ENCODE results near the gene NCCRP1.

NCCRP1 gene

GRCh38 chr19:39174558-39175544 is 21.9 kb upstream of the NCCRP1 start:
- no peak overlapping the region for H3K27ac ChIP-seq (ENCODE audit: low read depth, low read length)
- H3K4me3 ChIP-seq (ENCODE audit: low read depth in 1 of 2, low read length in 2 of 2): no peak overlapping the region
- H3K27me3 ChIP-seq (ENCODE audit: control insufficient read depth in 1 of 2, insufficient read depth in 2 of 2, low read length in 2 of 2): no peaks in the 10 kb centered on the region
- no peak overlapping the region for H3K9ac ChIP-seq (ENCODE audit: low read length)
- no peaks in the 10 kb centered on the region for H3K4me1 ChIP-seq (ENCODE audit: insufficient read depth, low read length)
- H3K9me3 ChIP-seq (ENCODE audit: low read length): no peaks in the 10 kb centered on the region
- peaks cover 35% of the 10 kb centered on the region for H3K36me3 ChIP-seq (ENCODE audit: insufficient read depth, low read length)

GRCh38 chr19:39175564-39175963 is 21.2 kb upstream of the NCCRP1 start:
- Histone ChIP-seq H3K4me3 (ENCODE audit: low read depth in 1 of 2, low read length in 2 of 2) (no peak overlapping the region), H3K36me3 (ENCODE audit: insufficient read depth, low read length) (peaks cover 30% of the 10 kb centered on the region), H3K27me3 (ENCODE audit: control insufficient read depth in 1 of 2, insufficient read depth in 2 of 2, low read length in 2 of 2) (no peaks in the 10 kb centered on the region), H3K27ac (ENCODE audit: low read depth, low read length) (no peak overlapping the region), H3K4me1 (ENCODE audit: insufficient read depth, low read length) (no peaks in the 10 kb centered on the region), H3K9me3 (ENCODE audit: low read length) (no peaks in the 10 kb centered on the region), H3K9ac (ENCODE audit: low read length) (no peak overlapping the region)

GRCh38 chr19:39177110-39177699 is 19.6 kb upstream of the NCCRP1 start:
- Histone ChIP-seq H3K36me3 (ENCODE audit: insufficient read depth, low read length) (peaks cover 29% of the 10 kb centered on the region), H3K9me3 (ENCODE audit: low read length) (no peaks in the 10 kb centered on the region), H3K4me3 (ENCODE audit: low read depth in 1 of 2, low read length in 2 of 2) (no peak overlapping the region), H3K4me1 (ENCODE audit: insufficient read depth, low read length) (no peaks in the 10 kb centered on the region), H3K27me3 (ENCODE audit: control insufficient read depth in 1 of 2, insufficient read depth in 2 of 2, low read length in 2 of 2) (no peaks in the 10 kb centered on the region), H3K27ac (ENCODE audit: low read depth, low read length) (no peak overlapping the region), H3K9ac (ENCODE audit: low read length) (no peak overlapping the region)

GRCh38 chr19:39177736-39178135 is 19.0 kb upstream of the NCCRP1 start:
- H3K9ac ChIP-seq (ENCODE audit: low read length): no peak overlapping the region
- H3K4me1 ChIP-seq (ENCODE audit: insufficient read depth, low read length): no peaks in the 10 kb centered on the region
- H3K36me3 ChIP-seq (ENCODE audit: insufficient read depth, low read length): peaks cover 24% of the 10 kb centered on the region

GRCh38 chr19:39178296-39179006 is 18.3 kb upstream of the NCCRP1 start:
- no peak overlapping the region for H3K4me3 ChIP-seq (ENCODE audit: low read depth in 1 of 2, low read length in 2 of 2)
- H3K9me3 ChIP-seq (ENCODE audit: low read length): no peaks in the 10 kb centered on the region
- no peak overlapping the region for H3K9ac ChIP-seq (ENCODE audit: low read length)
- H3K4me1 ChIP-seq (ENCODE audit: insufficient read depth, low read length): no peaks in the 10 kb centered on the region
- H3K27me3 ChIP-seq (ENCODE audit: control insufficient read depth in 1 of 2, insufficient read depth in 2 of 2, low read length in 2 of 2): no peaks in the 10 kb centered on the region
- H3K27ac ChIP-seq (ENCODE audit: low read depth, low read length): no peak overlapping the region
- H3K36me3 ChIP-seq (ENCODE audit: insufficient read depth, low read length): peaks cover 24% of the 10 kb centered on the region

More at GRCh38 chr19:39177736-39178135, 19.0 kb upstream of the NCCRP1 start:
- Histone ChIP-seq H3K27me3 (ENCODE audit: control insufficient read depth in 1 of 2, insufficient read depth in 2 of 2, low read length in 2 of 2) (no peaks in the 10 kb centered on the region), H3K9me3 (ENCODE audit: low read length) (no peaks in the 10 kb centered on the region), H3K4me3 (ENCODE audit: low read depth in 1 of 2, low read length in 2 of 2) (no peak overlapping the region), H3K27ac (ENCODE audit: low read depth, low read length) (no peak overlapping the region)

GRCh38 chr19:39179754-39180153 is 17.0 kb upstream of the NCCRP1 start:
- Histone ChIP-seq H3K4me3 (ENCODE audit: low read depth in 1 of 2, low read length in 2 of 2) (no peak overlapping the region), H3K27me3 (ENCODE audit: control insufficient read depth in 1 of 2, insufficient read depth in 2 of 2, low read length in 2 of 2) (no peaks in the 10 kb centered on the region), H3K27ac (ENCODE audit: low read depth, low read length) (no peak overlapping the region), H3K9me3 (ENCODE audit: low read length) (no peaks in the 10 kb centered on the region), H3K9ac (ENCODE audit: low read length) (no peak overlapping the region), H3K4me1 (ENCODE audit: insufficient read depth, low read length) (no peaks in the 10 kb centered on the region), H3K36me3 (ENCODE audit: insufficient read depth, low read length) (peaks cover 24% of the 10 kb centered on the region)

- H3K4me3 ChIP-seq (ENCODE audit: low read depth in 1 of 2, low read length in 2 of 2): no peak overlapping the region
- no peaks in the 10 kb centered on the region for H3K9me3 ChIP-seq (ENCODE audit: low read length)
- H3K36me3 ChIP-seq (ENCODE audit: insufficient read depth, low read length): peaks cover 14% of the 10 kb centered on the region
- no peak overlapping the region for H3K9ac ChIP-seq (ENCODE audit: low read length)
- H3K27me3 ChIP-seq (ENCODE audit: control insufficient read depth in 1 of 2, insufficient read depth in 2 of 2, low read length in 2 of 2): no peaks in the 10 kb centered on the region
- no peaks in the 10 kb centered on the region for H3K4me1 ChIP-seq (ENCODE audit: insufficient read depth, low read length)
- no peak overlapping the region for H3K27ac ChIP-seq (ENCODE audit: low read depth, low read length)
Observed at GRCh38 chr19:39180749-39181148, 16.0 kb upstream of the NCCRP1 start.

- Histone ChIP-seq H3K27me3 (ENCODE audit: control insufficient read depth in 1 of 2, insufficient read depth in 2 of 2, low read length in 2 of 2) (no peaks in the 10 kb centered on the region), H3K36me3 (ENCODE audit: insufficient read depth, low read length) (peaks cover 10% of the 10 kb centered on the region), H3K4me3 (ENCODE audit: low read depth in 1 of 2, low read length in 2 of 2) (no peak overlapping the region), H3K27ac (ENCODE audit: low read depth, low read length) (no peak overlapping the region), H3K9me3 (ENCODE audit: low read length) (no peaks in the 10 kb centered on the region), H3K9ac (ENCODE audit: low read length) (no peak overlapping the region), H3K4me1 (ENCODE audit: insufficient read depth, low read length) (no peaks in the 10 kb centered on the region)
Observed at GRCh38 chr19:39181500-39182173, 15.1 kb upstream of the NCCRP1 start.

GRCh38 chr19:39182174-39182505 is 14.6 kb upstream of the NCCRP1 start:
- no peak overlapping the region for H3K4me3 ChIP-seq (ENCODE audit: low read depth in 1 of 2, low read length in 2 of 2)
- H3K27ac ChIP-seq (ENCODE audit: low read depth, low read length): no peak overlapping the region
- H3K27me3 ChIP-seq (ENCODE audit: control insufficient read depth in 1 of 2, insufficient read depth in 2 of 2, low read length in 2 of 2): no peaks in the 10 kb centered on the region
- peaks cover 10% of the 10 kb centered on the region for H3K36me3 ChIP-seq (ENCODE audit: insufficient read depth, low read length)
- no peaks in the 10 kb centered on the region for H3K9me3 ChIP-seq (ENCODE audit: low read length)
- H3K9ac ChIP-seq (ENCODE audit: low read length): no peak overlapping the region
- no peaks in the 10 kb centered on the region for H3K4me1 ChIP-seq (ENCODE audit: insufficient read depth, low read length)

- Histone ChIP-seq H3K36me3 (ENCODE audit: insufficient read depth, low read length) (peaks cover 1% of the 10 kb centered on the region), H3K4me1 (ENCODE audit: insufficient read depth, low read length) (no peaks in the 10 kb centered on the region), H3K9ac (ENCODE audit: low read length) (no peak overlapping the region), H3K9me3 (ENCODE audit: low read length) (no peaks in the 10 kb centered on the region), H3K27ac (ENCODE audit: low read depth, low read length) (no peak overlapping the region), H3K4me3 (ENCODE audit: low read depth in 1 of 2, low read length in 2 of 2) (no peak overlapping the region), H3K27me3 (ENCODE audit: control insufficient read depth in 1 of 2, insufficient read depth in 2 of 2, low read length in 2 of 2) (peaks cover 0 to 6% of the 10 kb centered on the region in 2 donors)
Observed at GRCh38 chr19:39183104-39183503, 13.7 kb upstream of the NCCRP1 start.

- Histone ChIP-seq H3K36me3 (ENCODE audit: insufficient read depth, low read length) (no peaks in the 10 kb centered on the region), H3K4me1 (ENCODE audit: insufficient read depth, low read length) (no peaks in the 10 kb centered on the region), H3K9ac (ENCODE audit: low read length) (no peak overlapping the region), H3K27ac (ENCODE audit: low read depth, low read length) (no peak overlapping the region), H3K4me3 (ENCODE audit: low read depth in 1 of 2, low read length in 2 of 2) (no peak overlapping the region), H3K27me3 (ENCODE audit: control insufficient read depth in 1 of 2, insufficient read depth in 2 of 2, low read length in 2 of 2) (peaks cover 0 to 10% of the 10 kb centered on the region in 2 donors), H3K9me3 (ENCODE audit: low read length) (no peaks in the 10 kb centered on the region)
Observed at GRCh38 chr19:39186391-39186790, 10.4 kb upstream of the NCCRP1 start.

All from muscle layer of colon (tissue), 2 donors.